HCT116 (cell line): ENCODE results near the gene DENND5B. TPM values are rescaled to one million over a fixed set of nuclear protein-coding genes. Genes with fewer than 3 reads are reported as not detected.

Source experiments
- ATAC-seq: fragments of 200-7000 bp; cut with Tn5 transposase; 2 replicates; pipeline ENCODE4 v1.9.1; 2020; ENCODE audit warnings: mild to moderate bottlenecking, moderate library complexity
- BruUV-seq: library from RNA; stranded (reverse); fragments of 400-500 nt; replicated peaks from 2 replicates; lab custom pipeline; 2021; lab: Mats Ljungman, UMichigan
- CTCF ChIA-PET: fragments of 300-600 bp; sonication (Branson Sonifier 250); formaldehyde crosslinking; loops from one replicate; lab custom pipeline; 2021; ENCODE audit warnings: antibody characterized with exemption; lab: Charles Lee
- POLR2A ChIA-PET: fragments of 300-600, 350-600 bp; sonication (Branson Sonifier 250); formaldehyde crosslinking; loops from one replicate; lab custom pipeline; 2021; ENCODE audit warnings: antibody characterized with exemption; lab: Charles Lee
- RAD21 ChIA-PET, 2 experiments: fragments of 300-600 bp; sonication (Branson Sonifier 250); formaldehyde crosslinking; loops; one replicate each; lab custom pipeline; 2023; ENCODE audit warnings: low total read pairs in 2 of 2; ENCODE audit not compliant: uncharacterized antibody in 2 of 2, unreplicated experiment in 2 of 2, low non-redundant PET in 1 of 2; lab: Charles Lee
- DNase-seq: peaks from one replicate; pipeline ENCODE4 v3.0.0-alpha.2; 2010; ENCODE audit warnings: low read depth, low spot score
- H2AFZ ChIP-seq: fragments of 200-600 bp; shearing (Covaris generic), sonication (generic); 2 replicates; pipeline ENCODE4 v1.6.1; 2017; ENCODE audit warnings: low read depth, mixed run types, mixed read lengths, antibody characterized with exemption, low read length; ENCODE audit not compliant: poor library complexity, severe bottlenecking
- H3K27ac ChIP-seq: 2 replicates; pipeline ENCODE4 v1.5.1; 2012; ENCODE audit warnings: low read depth, low read length
- H3K27me3 ChIP-seq: fragments of 200-600 bp; sonication (generic); 2 replicates; pipeline ENCODE4 v1.6.1; 2016; ENCODE audit warnings: mixed run types, low read length, mixed read lengths; ENCODE audit not compliant: insufficient read depth
- H3K36me3 ChIP-seq, 2 experiments: fragments of 200-500 bp in 1 of 2; fragments of 200-600 bp in 1 of 2; sonication (Bioruptor generic) in 1 of 2; sonication (generic) in 1 of 2; 2 replicates each; pipeline versions ENCODE4 v1.5.1 to v1.6.1; 2014 to 2016; ENCODE audit warnings: low read length in 2 of 2, inconsistent platforms in 1 of 2, mixed read lengths in 1 of 2, mixed run types in 1 of 2; ENCODE audit not compliant: insufficient read depth in 2 of 2, control insufficient read depth in 1 of 2
- H3K4me1 ChIP-seq, 2 experiments: fragments of 200-600 bp in 1 of 2; sonication (generic) in 1 of 2; 2 replicates each; pipeline versions ENCODE4 v1.5.1 to v1.6.1; 2012 to 2017; ENCODE audit warnings: low read length in 2 of 2, inconsistent platforms in 1 of 2, mild to moderate bottlenecking in 1 of 2, mixed read lengths in 1 of 2, mixed run types in 1 of 2, moderate library complexity in 1 of 2; ENCODE audit not compliant: insufficient read depth in 2 of 2, control insufficient read depth in 1 of 2
- H3K4me2 ChIP-seq: fragments of 200-600 bp; sonication (generic); 2 replicates; pipeline ENCODE4 v1.6.1; 2017; ENCODE audit warnings: mixed run types, low read length, mixed read lengths
- H3K4me3 ChIP-seq, 2 experiments: fragments of 200-600 bp in 1 of 2; sonication (generic) in 1 of 2; replicated peaks in 1 of 2; 2 replicates each; pipeline ENCODE4 v1.5.1; 2011 to 2016; ENCODE audit warnings: low read length in 2 of 2, control low read depth in 1 of 2, low read depth in 1 of 2, mild to moderate bottlenecking in 1 of 2, mixed read lengths in 1 of 2, mixed run types in 1 of 2
- H3K79me2 ChIP-seq: fragments of 200-600 bp; sonication (generic); 2 replicates; pipeline ENCODE4 v1.6.1; 2017; ENCODE audit warnings: mild to moderate bottlenecking, mixed run types, low read length, moderate library complexity, mixed read lengths; ENCODE audit not compliant: insufficient read depth
- H3K9ac ChIP-seq: fragments of 200-600 bp; sonication (generic); 2 replicates; pipeline ENCODE4 v1.6.1; 2016; ENCODE audit warnings: low read length, mixed read lengths
- H3K9me2 ChIP-seq: fragments of 200-600 bp; sonication (generic), shearing (Covaris generic); 2 replicates; pipeline ENCODE4 v1.6.1; 2017; ENCODE audit warnings: mixed run types, mild to moderate bottlenecking, moderate library complexity; ENCODE audit not compliant: insufficient read depth
- H3K9me3 ChIP-seq, 2 experiments: fragments of 200-500 bp in 1 of 2; fragments of 200-600 bp in 1 of 2; sonication (Bioruptor generic) in 1 of 2; sonication (generic) in 1 of 2; 2 replicates each; pipeline ENCODE4 v1.6.1; 2014 to 2017; ENCODE audit warnings: low read length in 2 of 2, mixed read lengths in 2 of 2, inconsistent platforms in 1 of 2, low read depth in 1 of 2, mild to moderate bottlenecking in 1 of 2, mixed run types in 1 of 2, moderate library complexity in 1 of 2; ENCODE audit not compliant: control insufficient read depth in 1 of 2, insufficient read depth in 1 of 2
- H4K20me1 ChIP-seq: fragments of 200-600 bp; sonication (generic), shearing (Covaris generic); 2 replicates; pipeline ENCODE4 v1.6.1; 2017; ENCODE audit warnings: mixed run types, mild to moderate bottlenecking, moderate library complexity; ENCODE audit not compliant: insufficient read depth
- CBX3 ChIP-seq: IDR thresholded peaks from 2 replicates; pipeline ENCODE4 v1.6.1; 2012; ENCODE audit warnings: low read depth
- ELF1 ChIP-seq: IDR thresholded peaks from 2 replicates; pipeline ENCODE4 v1.6.1; 2012; ENCODE audit warnings: low read depth, borderline replicate concordance
- EZH2 ChIP-seq: fragments of 200-600 bp; sonication (generic); IDR thresholded peaks from 2 replicates; pipeline ENCODE4 v1.6.1; 2017; ENCODE audit warnings: antibody characterized with exemption, mixed run types
- EZH2phosphoT487 ChIP-seq: fragments of 200-600 bp; IDR thresholded peaks from 2 replicates; pipeline ENCODE4 v1.6.1; 2018; ENCODE audit warnings: antibody characterized with exemption, borderline replicate concordance
- FOSL1 ChIP-seq: IDR thresholded peaks from 2 replicates; pipeline ENCODE4 v1.6.1; 2012; ENCODE audit warnings: low read depth
- JUND ChIP-seq: IDR thresholded peaks from 2 replicates; pipeline ENCODE4 v1.6.1; 2012
- SRF ChIP-seq: IDR thresholded peaks from 2 replicates; pipeline ENCODE4 v1.6.1; 2012; ENCODE audit warnings: low read depth
- ZFX ChIP-seq: fragments of 450-650 bp; IDR thresholded peaks from 2 replicates; pipeline ENCODE4 v1.6.1; 2017
- ZNF274 ChIP-seq: fragments of 200-500 bp; sonication (Bioruptor generic); IDR thresholded peaks from 2 replicates; pipeline ENCODE4 v1.6.1; 2014; ENCODE audit warnings: mild to moderate bottlenecking, low read depth, low read length, inconsistent platforms
- intact Hi-C: fragments of 100-400 bp; cut with micrococcal nuclease; formaldehyde crosslinking; loops from 2 replicates; pipeline ENCODE4 v1.10.0; 2022
- total RNA-seq: library from RNA; stranded (reverse); gene quantifications from one replicate; pipeline ENCODE4 v1.2.1, GENCODE V29; 2021; ENCODE audit not compliant: unreplicated experiment
- TF ChIP-seq, protein P1 (sequence below): IDR thresholded peaks from 2 replicates; pipeline ENCODE4 v1.6.1; 2012
- TF ChIP-seq, protein P2 (sequence below): IDR thresholded peaks from 2 replicates; pipeline ENCODE4 v1.6.1; 2011; ENCODE audit warnings: mild to moderate bottlenecking, low read length, moderate library complexity; ENCODE audit not compliant: insufficient replicate concordance; ENCODE audit errors: extremely low read depth

DENND5B gene
- total RNA-seq, 1 experiment from 2014 or later, result 19.2 TPM

GRCh38 chr12:31582155-31582554, 8.8 kb downstream of the DENND5B start:
- intact Hi-C loops, result no loop called here
- POLR2A ChIA-PET, result no interaction called here
- DNase-seq (no peak), ATAC-seq (no peak)
- no TSS peak for BruUV-seq
- no peaks in the 10 kb centered on the region for H3K36me3 ChIP-seq
- no peak overlapping the region for H3K27ac ChIP-seq
- H3K4me2 ChIP-seq, result no peak overlapping the region
- H3K9ac ChIP-seq, result no peak overlapping the region
- CTCF ChIA-PET, result no interaction called here
- H3K9me3 ChIP-seq, result no peaks in the 10 kb centered on the region
- no peaks in the 10 kb centered on the region for H3K27me3 ChIP-seq
- H3K79me2 ChIP-seq, result peaks cover 69% of the 10 kb centered on the region
- H4K20me1 ChIP-seq, result no peaks in the 10 kb centered on the region
- H3K4me1 ChIP-seq, result peaks cover 15 to 17% of the 10 kb centered on the region in 2 experiments
- no peak overlapping the region for H3K4me3 ChIP-seq
- RAD21 ChIA-PET, result no interaction called here
- H3K9me2 ChIP-seq, result no peaks in the 10 kb centered on the region
- no peak overlapping the region for H2AFZ ChIP-seq
- no peak for TF ChIP-seq JUND
- no peak for TF ChIP-seq ELF1
- no peak for TF ChIP-seq FOSL1
- no peak for TF ChIP-seq SRF
- TF ChIP-seq, protein P1, sequence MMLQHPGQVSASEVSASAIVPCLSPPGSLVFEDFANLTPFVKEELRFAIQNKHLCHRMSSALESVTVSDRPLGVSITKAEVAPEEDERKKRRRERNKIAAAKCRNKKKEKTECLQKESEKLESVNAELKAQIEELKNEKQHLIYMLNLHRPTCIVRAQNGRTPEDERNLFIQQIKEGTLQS, result no peak
- TF ChIP-seq ZFX, result no peak
- TF ChIP-seq EZH2, result no peak
- TF ChIP-seq ZNF274, result no peak
- no peak for TF ChIP-seq EZH2phosphoT487
- no peak for TF ChIP-seq CBX3
- TF ChIP-seq, protein P2, sequence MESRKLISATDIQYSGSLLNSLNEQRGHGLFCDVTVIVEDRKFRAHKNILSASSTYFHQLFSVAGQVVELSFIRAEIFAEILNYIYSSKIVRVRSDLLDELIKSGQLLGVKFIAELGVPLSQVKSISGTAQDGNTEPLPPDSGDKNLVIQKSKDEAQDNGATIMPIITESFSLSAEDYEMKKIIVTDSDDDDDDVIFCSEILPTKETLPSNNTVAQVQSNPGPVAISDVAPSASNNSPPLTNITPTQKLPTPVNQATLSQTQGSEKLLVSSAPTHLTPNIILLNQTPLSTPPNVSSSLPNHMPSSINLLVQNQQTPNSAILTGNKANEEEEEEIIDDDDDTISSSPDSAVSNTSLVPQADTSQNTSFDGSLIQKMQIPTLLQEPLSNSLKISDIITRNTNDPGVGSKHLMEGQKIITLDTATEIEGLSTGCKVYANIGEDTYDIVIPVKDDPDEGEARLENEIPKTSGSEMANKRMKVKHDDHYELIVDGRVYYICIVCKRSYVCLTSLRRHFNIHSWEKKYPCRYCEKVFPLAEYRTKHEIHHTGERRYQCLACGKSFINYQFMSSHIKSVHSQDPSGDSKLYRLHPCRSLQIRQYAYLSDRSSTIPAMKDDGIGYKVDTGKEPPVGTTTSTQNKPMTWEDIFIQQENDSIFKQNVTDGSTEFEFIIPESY, result no peak
